ENCODE measurements around the gene S100A11. TPM values are rescaled to one million over a fixed set of nuclear protein-coding genes. Genes with fewer than 3 reads are reported as not detected.

S100A11 gene
- total RNA-seq, 1 donor from 2014 or later = 511 TPM

GRCh38 chr1:152071123-152071522 lies 34.3 kb upstream of the S100A11 start:
- no peak overlapping the region for H3K4me3 Mint-ChIP-seq
- no peak overlapping the region for H3K27ac Mint-ChIP-seq
- no peaks in the 10 kb centered on the region for H3K36me3 Mint-ChIP-seq
- H3K4me1 Mint-ChIP-seq (ENCODE audit: unreplicated experiment) = no peaks in the 10 kb centered on the region
- no peak for DNase-seq (ENCODE audit: extremely low spot score, unreplicated experiment)
- no peak for TF ChIP-seq CTCF (conservative IDR thresholded peaks at IDR 0.05)
- no peaks in the 10 kb centered on the region for H3K9me3 Mint-ChIP-seq
- peaks cover 43% of the 10 kb centered on the region for H3K27me3 Mint-ChIP-seq

GRCh38 chr1:152067929-152068328 lies 31.1 kb upstream of the S100A11 start:
- H3K9me3 Mint-ChIP-seq = no peaks in the 10 kb centered on the region
- TF ChIP-seq CTCF (conservative IDR thresholded peaks at IDR 0.05) = no peak
- DNase-seq (ENCODE audit: extremely low spot score, unreplicated experiment) = no peak
- H3K4me3 Mint-ChIP-seq = no peak overlapping the region
- no peaks in the 10 kb centered on the region for H3K4me1 Mint-ChIP-seq (ENCODE audit: unreplicated experiment)
- peaks cover 35% of the 10 kb centered on the region for H3K27me3 Mint-ChIP-seq
- no peak overlapping the region for H3K27ac Mint-ChIP-seq
- no peaks in the 10 kb centered on the region for H3K36me3 Mint-ChIP-seq

- no peaks in the 10 kb centered on the region for H3K36me3 Mint-ChIP-seq
- H3K9me3 Mint-ChIP-seq = no peaks in the 10 kb centered on the region
- no peak for TF ChIP-seq CTCF (conservative IDR thresholded peaks at IDR 0.05)
- no peaks in the 10 kb centered on the region for H3K4me1 Mint-ChIP-seq (ENCODE audit: unreplicated experiment)
- no peak overlapping the region for H3K27ac Mint-ChIP-seq
- DNase-seq (ENCODE audit: extremely low spot score, unreplicated experiment) = no peak
- H3K27me3 Mint-ChIP-seq = peaks cover 29% of the 10 kb centered on the region
- no peak overlapping the region for H3K4me3 Mint-ChIP-seq
Measured at GRCh38 chr1:152067150-152067549, 30.3 kb upstream of the S100A11 start.

GRCh38 chr1:152061952-152062351 lies 25.1 kb upstream of the S100A11 start:
- TF ChIP-seq CTCF (conservative IDR thresholded peaks at IDR 0.05) = no peak
- Mint-ChIP-seq H3K9me3 (no peaks in the 10 kb centered on the region), H3K27ac (no peak overlapping the region), H3K36me3 (no peaks in the 10 kb centered on the region), H3K4me3 (no peak overlapping the region), H3K27me3 (peaks cover 19% of the 10 kb centered on the region), H3K4me1 (ENCODE audit: unreplicated experiment) (no peaks in the 10 kb centered on the region)
- no peak for DNase-seq (ENCODE audit: extremely low spot score, unreplicated experiment)

- H3K36me3 Mint-ChIP-seq = no peaks in the 10 kb centered on the region
- peaks cover 45% of the 10 kb centered on the region for H3K27me3 Mint-ChIP-seq
- H3K4me3 Mint-ChIP-seq = no peak overlapping the region
- no peak overlapping the region for H3K27ac Mint-ChIP-seq
- peaks cover 6% of the 10 kb centered on the region for H3K4me1 Mint-ChIP-seq (ENCODE audit: unreplicated experiment)
- H3K9me3 Mint-ChIP-seq = no peaks in the 10 kb centered on the region
- no peak for DNase-seq (ENCODE audit: extremely low spot score, unreplicated experiment)
- no peak for TF ChIP-seq CTCF (conservative IDR thresholded peaks at IDR 0.05)
Measured at GRCh38 chr1:152053375-152053774, 16.6 kb upstream of the S100A11 start.

DNA sequence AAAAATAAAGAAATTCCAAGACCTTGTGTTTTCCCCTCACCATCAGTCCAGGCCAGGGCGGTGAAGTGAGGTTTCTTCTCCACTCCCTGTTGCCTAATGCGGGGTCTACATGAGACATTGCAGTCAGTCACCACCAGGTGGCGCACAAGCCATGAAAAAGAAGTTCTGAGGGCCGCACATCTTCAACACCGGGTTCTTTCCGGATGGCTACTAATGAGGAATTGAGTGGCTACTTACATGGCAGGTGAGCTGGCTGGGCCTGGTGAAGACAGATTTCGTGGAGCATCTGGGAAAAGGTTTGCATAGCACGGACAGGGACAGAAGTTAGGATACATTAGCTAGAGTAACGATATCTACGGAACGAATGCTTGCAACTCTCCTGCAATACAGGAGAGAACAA lies 15.8 kb upstream of the S100A11 start:
- no peaks in the 10 kb centered on the region for H3K36me3 Mint-ChIP-seq

More for the DNA sequence above, 15.8 kb upstream of the S100A11 start:
- Mint-ChIP-seq H3K27ac (peak overlapping the region; percentile 31), H3K9me3 (no peaks in the 10 kb centered on the region), H3K4me1 (ENCODE audit: unreplicated experiment) (peaks cover 13% of the 10 kb centered on the region), H3K4me3 (peak overlapping the region; percentile 30), H3K27me3 (peaks cover 39% of the 10 kb centered on the region)
- DNase-seq (ENCODE audit: extremely low spot score, unreplicated experiment) = peak; percentile 84
- peak; percentile 95 for TF ChIP-seq CTCF (conservative IDR thresholded peaks at IDR 0.05)
